Fibroblast of skin of right biceps (primary cell): Measurements from ENCODE around the gene PNKD.

Source experiments
- DNase-seq: peaks from one replicate; pipeline ENCODE4 v3.0.0-alpha.2; 2013

The PNKD gene

DNA sequence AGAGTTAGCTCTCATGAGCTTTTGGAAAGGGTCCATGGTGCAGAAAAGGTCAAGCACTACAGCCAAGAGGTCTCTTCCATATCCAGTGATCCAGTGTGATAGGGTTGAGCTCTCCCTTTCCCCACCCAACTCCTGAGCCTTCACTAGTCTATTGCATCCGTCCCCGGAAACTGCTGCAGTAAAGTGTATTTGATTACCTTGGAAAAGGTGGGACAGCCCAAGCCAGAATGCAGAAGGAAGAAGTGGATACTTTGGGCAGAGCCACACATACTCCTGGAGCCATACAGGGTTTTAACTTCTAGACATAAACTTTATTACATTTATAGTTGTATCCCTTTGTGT lies 3.6 kb downstream of the PNKD start:
- no peak for DNase-seq

DNA sequence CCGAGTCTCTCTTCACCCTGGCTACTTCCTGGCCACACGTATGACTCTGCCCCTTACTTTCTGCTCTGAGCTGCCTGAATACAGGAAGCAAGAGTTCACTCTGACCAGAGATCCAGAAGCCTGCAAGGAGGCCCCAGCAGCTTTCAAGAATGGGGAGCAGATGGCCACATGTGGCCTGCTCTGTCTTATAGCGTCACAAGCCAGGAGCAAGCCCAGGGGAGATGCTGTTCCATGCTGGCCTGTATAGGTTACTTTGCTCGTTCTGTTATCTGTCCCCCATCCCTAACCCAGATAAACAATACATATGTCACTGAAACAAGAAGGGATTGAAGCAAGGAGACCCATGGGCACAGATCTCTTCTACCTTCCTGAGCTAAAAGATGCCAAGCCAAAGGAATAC lies 4.3 kb downstream of the PNKD start:
- no peak for DNase-seq

DNA sequence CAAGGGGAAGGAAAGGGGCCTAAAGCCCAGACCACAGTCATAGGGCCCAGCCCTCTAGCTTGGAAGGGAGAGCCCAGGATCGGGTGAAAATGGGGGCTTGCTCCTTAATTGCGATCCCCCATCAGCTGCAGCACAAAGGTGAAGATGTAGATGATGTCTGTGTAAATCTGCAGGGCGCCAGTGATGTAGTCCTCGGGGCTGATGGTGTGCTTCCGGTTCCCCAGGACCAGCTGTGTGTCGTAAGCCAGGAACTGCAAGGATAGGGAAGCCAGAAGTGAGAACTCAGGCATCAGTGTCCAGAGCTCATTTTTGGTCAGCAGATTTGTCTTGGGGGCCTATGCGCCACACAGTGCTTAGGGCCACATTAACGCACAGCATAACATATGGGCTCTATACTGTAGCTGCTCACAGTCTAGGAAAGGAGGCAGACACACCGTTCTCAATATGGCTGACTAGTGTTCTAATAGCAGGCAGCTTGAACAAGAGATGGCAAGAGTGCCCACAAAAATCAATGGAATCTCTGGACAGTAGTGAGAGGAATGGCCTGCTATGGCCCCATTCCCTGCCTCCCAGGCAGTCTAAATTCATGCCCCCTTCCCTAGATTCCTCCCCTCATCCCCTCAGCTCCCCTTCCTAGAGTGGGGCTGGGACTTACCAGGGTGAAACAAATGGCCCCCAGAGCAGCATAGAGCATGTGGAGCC lies 5.2 kb downstream of the PNKD start:
- DNase-seq = no peak

DNA sequence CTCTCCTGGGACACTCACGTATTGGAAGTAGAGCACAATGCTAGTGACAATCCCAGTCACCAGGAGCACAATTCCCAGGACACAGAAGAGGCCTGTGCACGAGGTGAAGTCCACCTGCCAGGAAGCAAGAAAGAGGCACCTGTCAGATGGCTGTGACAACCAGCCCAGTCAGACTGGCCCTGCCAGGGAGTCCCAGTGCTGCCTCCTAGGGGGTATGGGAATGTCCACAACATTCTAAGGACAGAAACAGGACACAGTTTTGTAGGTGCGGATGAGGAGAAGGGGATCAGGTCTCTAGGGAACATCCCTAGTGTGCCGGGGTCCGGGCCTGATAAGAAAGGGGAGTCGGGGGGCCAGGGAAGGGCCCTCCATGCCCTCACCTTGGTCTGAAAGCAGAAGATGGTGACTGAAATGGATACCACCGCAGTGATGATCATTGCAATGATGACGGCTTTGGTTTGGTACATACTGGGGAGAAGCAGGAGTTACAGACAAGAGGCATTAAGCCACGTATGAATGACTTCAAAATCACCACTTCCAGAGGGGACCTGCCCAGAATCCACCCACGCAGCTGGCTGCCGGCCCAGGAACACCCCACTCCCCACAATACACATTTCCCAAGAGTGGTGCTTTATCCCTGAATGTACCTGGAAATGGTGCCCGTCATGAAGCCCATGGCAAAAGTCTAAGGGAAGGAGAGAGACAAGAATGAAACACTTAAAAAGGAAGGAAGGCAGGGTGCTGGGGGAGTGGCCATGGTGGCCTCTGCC lies 6.9 kb downstream of the PNKD start:
- DNase-seq = no peak

DNA sequence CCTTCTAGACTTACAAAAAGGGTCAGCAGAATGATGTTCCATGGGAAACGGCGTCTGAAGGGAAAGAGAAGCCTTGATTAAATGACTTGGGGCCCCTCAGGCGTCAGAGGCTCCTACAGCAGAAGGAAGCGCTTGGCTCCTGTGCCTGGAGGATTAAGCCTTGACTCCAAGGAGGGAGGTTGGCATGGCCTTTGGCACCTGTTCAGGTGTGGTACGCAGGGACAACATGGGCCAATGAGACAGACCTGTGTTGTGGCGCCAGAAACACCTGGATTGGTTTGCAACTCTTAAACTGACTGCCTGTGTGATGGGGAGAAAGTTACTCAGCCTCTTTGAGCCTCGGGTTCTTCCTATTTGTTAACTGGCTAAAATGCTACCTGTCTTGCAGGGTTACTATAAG lies 7.6 kb downstream of the PNKD start:
- DNase-seq = no peak

DNA sequence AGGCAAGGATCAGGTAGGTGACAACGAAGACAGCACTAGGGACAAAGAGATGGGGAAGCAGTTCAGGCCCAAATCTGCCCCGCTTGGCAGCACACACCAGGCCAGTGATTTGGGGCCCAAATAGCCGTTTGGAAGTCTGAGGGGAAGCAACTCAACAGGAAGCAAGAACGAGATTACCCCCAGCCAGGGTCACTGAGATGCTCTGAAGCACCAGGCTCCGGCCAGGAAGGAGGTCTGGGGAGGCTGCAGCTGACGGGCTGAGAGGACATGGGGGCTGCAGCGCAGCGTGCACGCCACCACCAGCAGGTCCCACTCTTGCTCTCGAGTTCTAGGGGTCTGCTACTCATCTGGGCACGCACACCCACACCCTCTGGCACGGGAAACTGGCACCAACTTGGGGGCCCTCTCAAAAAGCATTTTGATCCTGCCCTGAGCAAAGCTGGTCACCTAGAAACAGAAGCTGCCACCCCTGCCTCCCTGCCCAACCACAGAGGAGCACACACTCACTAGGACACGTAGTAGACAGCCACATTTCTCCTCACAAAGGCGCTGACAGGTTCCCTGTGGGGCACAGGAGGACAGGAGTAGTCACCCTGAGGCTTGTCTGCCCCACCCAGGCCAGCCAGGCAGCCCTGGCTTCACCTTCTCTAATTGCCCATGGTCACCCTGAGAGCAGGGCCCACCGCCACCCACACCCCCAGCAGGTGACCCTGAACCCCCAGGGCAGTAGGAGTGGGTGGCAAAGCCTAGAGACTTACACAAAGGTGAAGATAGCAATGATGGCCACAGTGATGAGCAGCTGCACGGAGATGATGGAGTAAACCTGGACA lies 8.4 kb downstream of the PNKD start:
- no peak for DNase-seq

DNA sequence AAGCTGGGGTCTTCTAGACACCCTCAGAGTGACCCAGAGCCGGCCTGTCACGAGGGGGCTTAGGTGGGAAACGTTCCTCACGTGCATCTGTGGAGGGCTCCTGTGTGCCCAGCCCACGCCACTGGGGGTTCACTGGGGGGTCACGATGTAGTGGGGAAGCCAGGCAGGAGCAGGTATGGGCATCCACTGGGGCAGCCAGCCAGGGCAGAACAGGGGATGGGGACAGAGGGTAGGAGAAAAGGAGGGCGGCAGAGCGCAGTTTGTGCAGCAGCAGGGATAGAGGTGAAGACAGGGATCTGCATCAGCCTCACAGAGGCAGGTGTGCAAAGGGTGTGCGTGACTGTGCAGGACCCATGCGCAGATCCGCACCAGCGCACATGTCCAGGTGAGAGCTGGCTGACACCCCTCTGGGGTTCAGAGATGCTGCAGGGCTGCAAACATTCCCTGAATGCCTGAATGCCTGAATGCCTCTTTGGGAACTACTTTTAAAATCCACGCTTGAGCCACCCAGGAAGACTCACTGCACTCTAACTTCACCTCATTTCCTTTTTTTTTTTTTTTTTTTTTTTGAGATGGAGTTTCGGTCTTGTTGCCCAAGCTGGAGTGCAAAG lies 10.0 kb downstream of the PNKD start:
- DNase-seq = no peak

DNA sequence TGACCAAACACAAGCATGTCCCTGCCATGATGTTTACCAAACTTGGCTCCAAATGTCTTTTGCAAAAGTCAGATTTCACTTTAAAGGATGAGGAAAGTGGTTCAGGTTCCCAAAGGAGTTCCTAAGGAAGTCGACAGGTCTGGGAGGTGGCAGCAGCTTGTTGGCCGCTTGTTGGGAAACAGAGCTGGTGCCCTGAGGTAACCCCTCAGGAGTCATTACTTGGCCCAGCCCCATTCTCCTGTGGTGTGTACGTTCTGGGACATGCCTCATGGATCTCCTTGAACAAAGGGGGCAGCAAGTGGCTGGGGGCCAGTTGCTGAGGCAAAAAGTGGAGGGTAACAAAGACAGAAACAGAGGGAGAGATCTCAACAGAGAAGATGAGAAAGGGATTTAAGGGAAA lies 11.1 kb downstream of the PNKD start:
- no peak for DNase-seq

DNA sequence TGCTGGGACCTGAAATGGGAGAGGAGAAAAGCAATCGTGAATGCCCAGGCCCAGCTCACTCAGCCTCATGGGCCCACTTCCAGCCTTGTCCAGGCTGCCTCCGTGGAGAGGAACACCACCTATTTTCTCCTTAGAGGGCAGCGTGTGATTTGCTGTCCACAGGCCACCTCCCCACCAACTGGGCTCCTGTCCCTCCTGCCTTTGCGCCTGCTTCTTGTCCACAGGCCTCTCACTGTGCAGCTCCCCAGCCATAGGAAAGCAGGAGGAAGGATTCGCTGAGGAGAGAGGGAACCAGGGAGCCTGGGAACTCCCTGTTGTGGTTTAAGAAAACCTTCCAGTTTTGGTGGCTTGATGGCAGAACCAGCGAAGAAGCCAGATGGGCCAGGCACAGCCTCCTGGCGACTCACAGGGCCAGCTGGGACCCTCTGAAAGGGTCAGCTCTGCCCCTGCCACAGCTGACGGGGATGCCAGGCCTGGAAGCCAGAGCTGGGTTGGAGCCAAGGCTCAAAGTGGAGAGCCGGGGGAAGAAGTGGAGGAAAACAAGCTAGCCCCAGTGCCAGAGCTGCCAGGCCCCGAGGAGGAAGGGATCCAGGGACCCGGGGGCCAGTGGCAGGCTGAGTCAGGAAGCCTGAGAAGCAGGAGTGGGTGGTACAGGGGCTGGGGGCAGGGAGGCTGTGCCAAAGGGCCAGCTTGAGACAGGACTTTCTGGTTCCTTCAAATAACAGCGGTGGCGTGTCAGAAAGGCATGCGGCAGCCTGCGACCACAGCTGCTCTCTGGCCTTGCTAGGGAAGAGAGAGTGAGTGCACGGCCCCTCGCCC lies 12.1 kb downstream of the PNKD start:
- no peak for DNase-seq

DNA sequence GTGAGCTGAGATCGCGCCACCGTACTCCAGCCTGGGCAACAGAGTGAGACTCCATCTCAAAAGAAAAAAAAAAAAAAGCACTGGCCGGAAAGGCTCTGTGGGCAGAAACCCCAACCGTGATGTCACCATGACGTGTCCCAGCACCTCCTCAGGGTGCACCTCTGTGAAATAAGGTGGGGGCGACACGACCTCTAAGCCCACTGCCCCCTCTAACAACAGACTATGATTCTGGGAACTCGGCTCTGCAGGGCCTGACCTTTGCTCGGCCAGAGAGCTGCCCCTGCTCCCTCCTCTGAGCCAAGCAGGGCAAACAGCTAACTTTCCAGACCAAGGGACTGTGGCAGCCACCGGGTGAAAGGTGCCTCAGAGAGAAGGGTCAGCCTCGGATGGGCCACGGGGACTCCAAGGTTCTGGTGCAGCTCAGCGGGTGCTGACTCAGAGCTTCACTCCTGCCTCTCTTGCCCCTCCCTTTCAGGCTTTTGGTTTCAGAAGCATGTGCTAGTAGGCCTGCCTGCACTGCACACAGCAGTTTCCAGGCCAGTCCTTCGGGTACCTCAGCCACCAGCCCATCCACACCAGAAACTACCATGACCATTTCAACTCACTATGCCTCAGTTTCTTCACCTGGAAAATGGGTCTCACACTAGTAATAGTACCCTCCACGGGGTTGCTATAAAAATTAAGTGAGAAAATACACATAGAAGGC lies 13.9 kb downstream of the PNKD start:
- peak; percentile 52 for DNase-seq

DNA sequence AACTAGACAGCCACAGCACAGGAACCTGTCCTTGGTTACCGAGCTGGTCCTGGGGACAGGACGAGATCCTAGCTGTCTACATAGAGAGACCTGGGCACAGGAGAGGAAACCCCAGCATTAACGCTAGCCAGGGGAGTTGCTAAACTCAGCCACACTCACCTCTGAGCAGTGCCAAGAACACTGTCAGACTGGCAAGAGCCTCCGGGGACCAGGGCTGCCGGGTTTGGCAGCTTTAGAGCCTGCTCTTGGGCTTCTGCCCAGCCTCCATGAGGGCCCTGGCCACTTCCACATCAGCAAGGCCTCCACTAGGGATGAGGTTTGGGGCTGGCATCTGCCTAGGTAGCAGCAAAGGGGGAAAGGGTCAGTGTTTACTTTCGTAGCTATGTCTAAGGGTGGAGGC lies 15.3 kb downstream of the PNKD start:
- no peak for DNase-seq

DNA sequence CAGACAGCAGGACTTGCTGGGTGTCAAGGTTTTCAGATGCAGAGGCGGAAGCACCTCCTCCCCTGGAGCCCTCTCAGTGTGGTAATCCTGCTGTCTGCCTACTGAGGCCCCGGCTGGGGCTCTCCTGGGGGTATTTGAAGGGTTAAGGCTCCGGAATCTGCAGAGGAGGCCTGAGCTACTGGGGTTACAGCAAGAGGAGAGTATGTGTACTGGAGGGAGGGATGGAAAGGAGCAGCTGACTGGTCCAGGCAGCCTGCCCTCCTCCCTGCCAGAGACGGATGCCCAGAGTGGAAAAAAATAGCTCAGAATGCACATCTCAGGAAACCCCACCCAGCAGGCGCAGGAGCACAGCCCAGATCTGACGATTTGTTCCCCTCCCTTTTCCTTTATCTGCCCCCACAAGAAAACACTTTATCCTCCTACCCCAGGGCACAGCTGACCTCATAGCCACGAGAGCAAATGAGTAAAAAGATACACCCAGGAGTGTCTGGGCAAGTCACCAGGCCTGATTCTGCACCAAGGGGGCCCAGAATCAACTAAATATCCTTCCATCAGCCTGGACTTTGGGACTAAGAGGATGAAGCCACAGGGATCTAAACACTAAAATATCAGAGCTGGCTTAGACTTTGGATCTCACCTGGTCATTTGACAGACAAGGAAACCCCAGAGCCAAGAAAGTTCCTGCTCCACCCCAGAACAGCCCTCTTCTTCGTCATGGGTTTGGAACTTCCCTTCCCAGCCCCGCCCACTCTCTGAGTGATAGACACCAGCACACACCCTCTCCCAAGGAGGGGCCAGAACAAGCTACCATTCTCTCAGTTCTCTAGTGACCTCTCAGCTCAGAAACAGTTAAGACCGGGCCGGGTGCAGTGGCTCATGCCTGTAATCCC lies 16.5 kb downstream of the PNKD start:
- peak; percentile 94 for DNase-seq

DNA sequence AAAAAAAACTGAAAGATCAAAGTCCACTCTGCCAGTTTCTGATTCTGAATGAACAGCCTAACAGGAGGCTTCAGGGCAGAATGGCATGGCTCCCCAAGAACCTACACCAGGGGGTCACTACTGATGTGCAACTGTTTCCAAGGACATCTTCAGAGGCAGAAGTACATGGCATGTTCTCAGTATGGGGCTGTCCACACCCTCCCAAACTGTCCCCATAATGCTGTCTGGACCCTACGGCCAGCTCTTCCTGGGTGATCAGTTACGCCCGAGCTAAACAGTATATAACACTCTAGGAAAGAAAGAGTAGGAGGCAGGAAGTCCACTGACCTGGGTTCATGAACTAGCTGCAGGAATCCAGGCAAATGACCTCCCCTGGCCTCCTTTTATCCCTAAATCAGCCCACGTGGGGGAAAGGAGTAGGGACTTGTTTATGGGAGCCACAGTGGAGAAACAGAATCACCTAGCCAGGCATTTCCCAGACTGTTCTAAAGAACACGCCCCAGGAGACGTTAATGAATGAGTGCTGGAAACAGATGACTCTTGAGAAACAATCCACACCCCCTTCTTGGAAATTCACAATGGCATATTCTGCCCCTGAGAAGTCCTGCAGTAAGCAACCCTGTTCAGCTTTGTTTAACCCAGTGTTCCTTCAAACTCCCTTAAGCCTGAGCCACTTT lies 19.5 kb downstream of the PNKD start:
- no peak for DNase-seq

DNA sequence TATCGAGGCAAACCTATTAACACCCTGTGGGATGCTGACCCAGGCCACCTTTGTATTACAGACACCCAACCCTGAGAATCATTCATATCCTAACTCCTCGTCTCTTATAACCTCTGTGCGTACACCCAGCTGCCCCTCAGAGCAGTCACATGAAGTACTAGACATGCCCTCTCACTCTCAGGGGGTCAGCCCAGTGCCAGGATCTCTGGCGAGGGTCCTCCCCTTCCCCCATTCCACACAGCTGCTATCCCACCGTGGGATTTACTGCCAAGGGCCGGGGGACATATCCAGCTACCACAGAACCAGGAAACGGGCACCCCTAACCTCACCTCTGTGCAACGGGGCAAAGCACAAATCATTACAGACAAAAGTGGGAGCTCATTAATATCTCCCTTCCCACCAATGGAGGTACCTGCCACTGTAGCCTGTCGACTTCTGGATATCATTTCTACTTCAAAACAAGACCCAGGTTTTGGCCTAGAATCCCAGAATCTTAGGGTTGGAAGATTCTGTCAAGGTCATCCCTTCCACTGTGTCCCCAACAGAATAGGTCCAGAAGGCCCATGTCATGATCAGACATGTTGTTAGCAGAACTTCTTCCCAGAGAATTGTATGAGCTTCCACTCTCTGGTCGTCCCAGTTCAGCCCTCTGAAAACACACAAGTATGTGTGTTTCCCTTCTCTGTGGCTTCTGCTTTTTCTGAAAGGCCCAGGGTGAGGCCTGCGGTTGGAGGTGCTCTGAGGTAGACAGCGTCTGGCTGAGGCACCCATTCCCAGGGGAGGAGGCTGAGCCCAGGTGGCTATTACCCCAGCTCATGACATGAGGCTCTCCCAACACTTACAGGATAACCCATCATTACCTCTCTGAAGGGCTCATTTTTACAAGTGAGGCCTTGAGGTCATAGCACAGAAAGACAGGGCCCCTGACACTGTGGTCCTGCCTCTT lies 20.3 kb downstream of the PNKD start:
- DNase-seq = no peak

DNA sequence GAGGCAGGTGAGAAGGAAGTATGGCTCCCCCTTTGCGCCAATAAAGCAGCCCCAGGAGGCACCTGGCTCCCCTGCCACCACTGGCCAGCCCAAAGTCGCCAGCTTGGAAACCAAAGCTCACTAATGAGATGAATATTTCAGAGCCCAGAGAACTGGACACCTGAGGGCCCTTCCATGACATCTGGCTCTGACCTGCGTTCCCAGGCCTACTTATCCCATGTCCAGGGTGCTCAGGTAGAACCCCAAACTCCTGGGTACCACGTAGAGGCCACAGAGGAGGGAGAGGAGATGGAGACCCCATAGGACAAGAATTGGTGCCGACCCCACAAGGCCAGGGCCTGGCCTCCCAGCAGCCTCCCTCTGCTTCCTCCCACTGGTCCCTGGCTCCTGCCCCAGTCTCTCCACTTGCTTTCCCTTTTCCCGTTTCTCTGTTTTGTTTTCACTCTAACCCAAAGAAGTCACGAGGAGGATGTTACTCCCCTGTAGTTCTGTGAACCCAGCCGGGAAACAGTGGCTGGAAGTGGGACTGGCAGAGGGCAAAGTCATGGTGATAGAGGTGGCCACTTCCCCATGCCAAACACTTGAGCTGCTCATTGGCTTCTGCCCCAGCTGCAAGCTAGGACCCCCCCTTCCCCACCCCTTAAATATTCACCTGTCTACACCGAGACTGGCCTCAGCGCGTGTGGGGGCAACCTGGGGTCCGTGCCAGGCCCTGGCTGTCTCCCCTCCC lies 21.2 kb downstream of the PNKD start:
- no peak for DNase-seq

DNA sequence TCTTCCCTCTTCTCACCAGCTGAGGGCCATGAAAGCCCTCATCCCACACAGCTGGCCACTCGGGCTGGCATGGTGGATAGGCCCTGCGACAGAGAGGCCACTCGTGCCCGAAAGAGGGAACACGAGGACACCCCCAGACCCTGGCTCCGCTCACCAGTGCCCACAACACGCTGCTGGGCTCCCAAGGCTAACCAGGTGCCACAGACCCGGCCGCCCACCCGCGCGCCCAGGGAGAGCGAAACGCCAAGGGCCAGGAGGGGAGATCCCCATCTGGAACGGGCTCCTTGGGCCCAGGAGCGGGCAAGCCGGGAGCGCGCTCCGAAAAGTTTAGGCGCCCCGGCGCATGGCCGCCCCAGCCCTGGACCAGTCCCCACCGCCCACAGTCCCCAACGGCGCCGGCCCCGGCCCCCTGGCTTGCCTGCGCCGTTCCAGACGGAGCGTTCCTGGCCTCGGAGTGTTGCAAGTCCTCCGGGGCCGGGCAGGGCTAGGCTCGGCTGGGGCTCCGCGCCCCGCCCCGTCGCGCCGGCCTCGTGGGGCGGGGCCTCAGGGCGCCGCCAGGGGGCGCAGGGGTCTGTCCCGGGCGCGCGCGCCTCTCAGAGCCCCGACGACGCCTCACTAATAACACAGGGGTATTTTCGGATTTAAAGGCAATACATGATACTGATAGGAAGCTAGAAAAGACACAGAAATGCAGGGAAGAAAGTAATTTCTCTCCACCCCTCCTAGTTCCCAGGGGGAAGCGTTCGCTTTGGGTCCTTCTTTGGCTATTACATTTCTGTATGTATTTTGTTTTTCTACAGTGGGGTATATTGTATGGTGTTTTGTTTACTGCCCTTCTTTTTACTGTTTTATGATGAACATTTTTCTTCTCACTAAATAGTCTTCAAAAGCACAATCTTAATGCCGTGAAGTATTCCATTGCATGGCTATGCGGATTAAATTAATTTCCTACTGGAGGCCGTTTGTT lies 22.0 kb downstream of the PNKD start, which contains the start of gene TMBIM1:
TSS of gene TMBIM1 (minus strand) at position 456 of the 967 bp plus-strand sequence. CDS start 10,362 bp downstream, outside the sequence.
- peak; percentile 73 for DNase-seq
